Kidney epithelial cell (primary cell): ENCODE measurements around the gene CD22. TPM values are rescaled to one million over a fixed set of nuclear protein-coding genes. Genes with fewer than 3 reads are reported as not detected.
"Not testable (repeated sequence)": the region's sequence is repeated elsewhere in the genome, so short reads cannot be mapped to it uniquely, and the experiment has no call there.

Source experiments
- DNase-seq: peaks from one replicate; pipeline ENCODE4 v3.0.0-alpha.2; 2010; ENCODE audit warnings: low read depth
- H3K27me3 ChIP-seq: 2 replicates; pipeline ENCODE4 v1.6.0; 2011; ENCODE audit warnings: low read length; ENCODE audit not compliant: control insufficient read depth, insufficient read depth
- H3K36me3 ChIP-seq: 2 replicates; pipeline ENCODE4 v1.5.1; 2011; ENCODE audit warnings: low read length; ENCODE audit not compliant: control insufficient read depth, insufficient read depth
- H3K4me3 ChIP-seq: 2 replicates; pipeline ENCODE4 v1.5.1; 2011; ENCODE audit warnings: low read depth, mild to moderate bottlenecking, control low read depth, low read length
- total RNA-seq: library from RNA; depleted of rRNA; stranded (reverse); fragments of >200 nt; gene quantifications from 2 replicates; pipeline ENCODE4 v1.2.3, GENCODE V29; 2015
- TF ChIP-seq, protein P1 (sequence below): IDR thresholded peaks from 2 replicates; pipeline ENCODE4 v1.5.1; 2011; ENCODE audit warnings: mild to moderate bottlenecking, moderate library complexity, low read length, control low read depth, inconsistent platforms; ENCODE audit not compliant: insufficient read depth, poor library complexity, severe bottlenecking

CD22 gene
- total RNA-seq, 1 donor from 2014 or later, result 2.9 TPM

DNA sequence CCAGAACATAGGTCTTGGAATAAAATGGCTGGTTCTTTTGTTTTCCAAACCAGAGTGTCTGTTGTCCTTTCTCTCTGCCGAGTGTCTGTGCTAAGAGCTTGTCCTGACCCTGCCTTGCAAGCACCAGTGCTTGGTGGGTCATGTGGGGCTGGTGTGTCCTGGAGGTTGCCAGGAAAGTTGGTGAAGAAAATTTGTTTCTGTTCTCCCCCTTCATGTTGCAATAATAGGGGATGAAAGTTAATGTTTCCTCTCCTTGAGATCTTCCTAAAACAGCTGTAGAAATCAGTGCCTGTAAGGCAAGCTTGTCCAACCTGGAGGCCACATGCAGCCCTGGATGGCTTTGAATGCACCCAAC lies 43.9 kb upstream of the CD22 start:
- DNase-seq, result no peak
- peaks cover 22% of the 10 kb centered on the region for H3K27me3 ChIP-seq
- TF ChIP-seq, protein P1, sequence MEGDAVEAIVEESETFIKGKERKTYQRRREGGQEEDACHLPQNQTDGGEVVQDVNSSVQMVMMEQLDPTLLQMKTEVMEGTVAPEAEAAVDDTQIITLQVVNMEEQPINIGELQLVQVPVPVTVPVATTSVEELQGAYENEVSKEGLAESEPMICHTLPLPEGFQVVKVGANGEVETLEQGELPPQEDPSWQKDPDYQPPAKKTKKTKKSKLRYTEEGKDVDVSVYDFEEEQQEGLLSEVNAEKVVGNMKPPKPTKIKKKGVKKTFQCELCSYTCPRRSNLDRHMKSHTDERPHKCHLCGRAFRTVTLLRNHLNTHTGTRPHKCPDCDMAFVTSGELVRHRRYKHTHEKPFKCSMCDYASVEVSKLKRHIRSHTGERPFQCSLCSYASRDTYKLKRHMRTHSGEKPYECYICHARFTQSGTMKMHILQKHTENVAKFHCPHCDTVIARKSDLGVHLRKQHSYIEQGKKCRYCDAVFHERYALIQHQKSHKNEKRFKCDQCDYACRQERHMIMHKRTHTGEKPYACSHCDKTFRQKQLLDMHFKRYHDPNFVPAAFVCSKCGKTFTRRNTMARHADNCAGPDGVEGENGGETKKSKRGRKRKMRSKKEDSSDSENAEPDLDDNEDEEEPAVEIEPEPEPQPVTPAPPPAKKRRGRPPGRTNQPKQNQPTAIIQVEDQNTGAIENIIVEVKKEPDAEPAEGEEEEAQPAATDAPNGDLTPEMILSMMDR, result no peak
- no peaks in the 10 kb centered on the region for H3K36me3 ChIP-seq
- H3K4me3 ChIP-seq, result no peak overlapping the region

DNA sequence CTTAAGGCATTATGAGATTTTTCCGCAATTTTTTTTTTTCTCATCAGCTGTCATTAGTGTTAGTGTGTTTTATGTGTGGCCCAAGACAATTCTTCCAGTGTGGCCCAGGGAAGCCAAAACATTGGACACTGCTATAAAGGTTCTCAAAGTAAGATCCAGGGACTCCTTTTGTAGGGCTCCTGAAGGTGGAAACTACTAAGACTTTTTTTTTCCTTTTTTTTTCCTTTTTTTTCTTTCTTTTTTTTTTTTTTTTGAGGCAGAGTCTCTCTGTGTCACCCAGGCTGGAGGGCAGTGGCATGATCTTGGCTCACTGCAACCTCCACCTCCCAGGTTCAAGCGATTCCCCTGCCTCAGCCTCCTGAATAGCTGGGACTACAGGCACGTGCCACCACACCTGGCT lies 43.5 kb upstream of the CD22 start:
- not testable (repeated sequence) for H3K4me3 ChIP-seq, DNase-seq, H3K36me3 ChIP-seq

DNA sequence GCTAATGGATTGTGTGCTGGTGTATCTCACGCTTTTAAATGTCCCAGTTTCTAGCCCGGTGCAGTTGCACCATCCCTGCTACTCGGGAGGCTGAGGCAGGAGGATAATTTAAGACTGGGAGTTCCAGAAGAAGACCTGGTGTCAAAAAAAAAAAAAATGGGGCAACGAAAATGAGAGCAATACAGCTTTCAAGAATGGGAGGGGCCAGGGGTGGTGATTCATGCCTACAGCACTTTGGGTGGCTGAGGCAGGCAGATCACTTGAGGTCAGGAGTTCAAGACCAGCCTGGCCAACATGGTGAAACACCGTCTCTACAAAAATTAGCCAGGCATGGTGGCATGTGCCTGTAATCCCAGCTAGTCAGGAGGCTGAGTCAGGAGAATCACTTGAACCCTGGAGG lies 42.9 kb upstream of the CD22 start:
- not testable (repeated sequence) for H3K36me3 ChIP-seq, H3K4me3 ChIP-seq, DNase-seq
- peaks cover 24% of the 10 kb centered on the region for H3K27me3 ChIP-seq

More for the DNA sequence above, 43.5 kb upstream of the CD22 start:
- peaks cover 24% of the 10 kb centered on the region for H3K27me3 ChIP-seq

DNA sequence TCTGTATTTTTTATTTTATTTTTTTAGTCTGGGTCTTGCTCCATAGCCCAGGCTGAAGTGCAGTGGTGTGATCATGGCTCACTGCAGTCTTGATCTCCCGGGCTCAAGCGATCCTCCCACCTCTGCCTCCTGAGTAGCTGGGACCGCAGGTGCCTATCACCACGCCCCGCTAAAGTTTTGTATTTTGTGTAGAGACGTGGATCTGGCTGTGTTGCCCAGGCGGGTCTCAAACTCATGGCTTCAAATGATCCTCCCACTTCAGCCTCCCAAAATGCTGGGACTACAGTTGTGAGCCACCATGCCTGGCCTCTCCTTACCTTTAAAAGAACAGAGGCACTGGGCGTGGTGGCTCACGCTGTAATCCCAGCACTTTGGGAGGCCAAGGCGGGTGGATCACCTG lies 41.3 kb upstream of the CD22 start:
- Histone ChIP-seq H3K27me3 (peaks cover 21% of the 10 kb centered on the region), H3K36me3 (no peaks in the 10 kb centered on the region), H3K4me3 (no peak overlapping the region)
- no peak for DNase-seq
- TF ChIP-seq, protein P1, result no peak

DNA sequence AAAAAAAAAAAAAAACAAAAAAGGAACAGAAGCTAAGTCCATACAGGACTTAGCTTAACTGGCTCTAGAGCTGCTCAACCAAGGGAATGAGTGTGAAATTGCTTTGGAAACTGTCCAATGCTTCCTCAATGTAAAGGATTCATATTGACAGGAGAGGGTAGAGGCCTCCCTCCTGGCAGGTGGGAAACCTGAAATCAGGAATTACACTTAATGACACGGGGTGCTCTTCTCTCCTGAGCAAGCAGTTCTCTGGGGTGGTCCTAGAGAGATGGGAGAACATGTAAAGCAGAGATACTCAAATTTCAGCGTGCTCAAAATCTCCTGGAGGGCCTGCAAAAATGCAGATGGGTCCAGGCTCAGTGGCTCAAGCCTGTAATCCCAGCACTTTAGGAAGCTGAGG lies 40.7 kb upstream of the CD22 start:
- Histone ChIP-seq H3K27me3 (peaks cover 22% of the 10 kb centered on the region), H3K36me3 (no peaks in the 10 kb centered on the region), H3K4me3 (no peak overlapping the region)
- TF ChIP-seq, protein P1, result no peak
- no peak for DNase-seq

DNA sequence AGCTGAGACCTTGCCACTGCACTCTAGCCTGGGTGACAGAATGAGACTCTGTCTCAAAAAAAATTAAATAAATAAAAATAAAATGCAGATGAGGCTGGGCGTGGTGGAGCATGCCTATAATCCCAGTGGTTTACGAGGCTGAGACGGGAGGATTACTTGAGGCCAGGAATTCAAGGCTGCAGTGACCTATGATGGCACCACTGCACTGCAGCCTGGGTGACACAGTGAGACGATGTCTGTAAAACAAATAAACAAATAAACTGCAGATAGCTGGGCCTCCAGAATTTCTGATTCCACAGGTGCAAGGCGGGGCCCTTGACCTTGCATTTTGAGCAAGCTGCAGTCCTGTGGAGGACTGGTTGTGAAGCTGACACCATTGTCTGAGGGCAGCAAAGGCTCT lies 40.1 kb upstream of the CD22 start:
- Histone ChIP-seq H3K4me3 (no peak overlapping the region), H3K27me3 (peaks cover 25% of the 10 kb centered on the region), H3K36me3 (no peaks in the 10 kb centered on the region)
- no peak for DNase-seq
- TF ChIP-seq, protein P1, result no peak

DNA sequence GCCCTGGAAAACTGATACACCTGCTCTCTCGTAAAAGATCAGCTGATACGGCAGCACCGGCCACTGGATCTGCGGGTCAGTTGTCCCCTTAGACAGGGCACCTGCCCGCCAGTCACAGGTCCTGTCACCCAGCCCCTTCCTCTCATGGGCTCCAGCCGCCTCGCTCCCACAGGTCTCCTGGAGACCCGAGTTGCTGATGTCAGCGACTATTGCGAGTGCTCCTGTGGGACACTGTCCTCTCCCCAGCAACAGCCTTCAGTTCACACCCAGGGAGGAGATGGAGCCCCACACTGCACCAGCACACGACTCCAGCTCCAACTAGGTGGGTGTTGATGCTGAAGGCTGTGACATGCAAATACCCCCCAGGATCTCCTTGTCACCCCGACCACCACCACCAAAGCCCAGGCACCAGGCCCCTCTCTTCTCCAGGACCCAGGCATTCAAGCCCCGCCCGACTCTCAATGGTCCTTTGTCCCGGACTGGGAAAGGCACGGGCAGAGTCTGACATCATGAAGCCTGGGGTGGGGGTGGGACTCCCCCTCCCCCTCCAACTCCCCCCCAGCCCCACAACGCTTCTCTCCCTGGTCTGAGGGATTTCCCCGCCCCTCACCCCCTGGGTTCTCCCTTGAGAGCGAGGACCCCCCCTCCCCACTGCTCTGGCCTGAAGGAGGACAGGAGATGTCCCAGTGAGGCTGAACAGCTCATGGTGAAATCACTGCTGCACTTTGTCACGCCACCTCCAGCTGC lies 38.4 kb upstream of the CD22 start:
- Histone ChIP-seq H3K4me3 (no peak overlapping the region), H3K36me3 (no peaks in the 10 kb centered on the region), H3K27me3 (peaks cover 30% of the 10 kb centered on the region)
- no peak for DNase-seq
- TF ChIP-seq, protein P1, result no peak
